HG03196 (cell line): ENCODE measurements around the gene CNPY1.
"Not testable (repeated sequence)": the region's sequence is repeated elsewhere in the genome, so short reads cannot be mapped to it uniquely, and the experiment has no call there.

Experiments
- ATAC-seq: cut with Tn5 transposase; IDR thresholded peaks from one replicate; pipeline ENCODE4 v1.9.1; 2021; ENCODE audit not compliant: unreplicated experiment

CNPY1 gene

DNA sequence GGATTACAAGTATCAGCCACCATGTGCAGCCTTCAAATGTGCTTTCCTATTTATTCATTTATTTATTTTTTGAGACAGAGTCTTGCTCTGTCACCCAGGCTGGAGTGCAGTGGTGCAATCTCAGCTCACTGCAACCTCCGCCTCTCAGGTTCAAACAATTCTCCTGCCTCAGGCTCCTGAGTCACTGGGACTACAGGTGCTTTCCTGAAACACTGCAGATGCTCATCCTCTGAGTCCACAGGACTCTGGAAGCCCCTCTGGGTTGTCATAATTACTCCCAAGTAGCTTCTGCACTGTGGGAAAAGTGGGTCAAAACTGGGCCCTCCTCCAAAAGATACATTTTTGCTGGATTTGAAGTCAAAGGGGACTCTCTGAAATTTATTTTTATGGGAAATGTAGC is at the start of gene CNPY1:
TSS of gene CNPY1 (minus strand) at position 111 of the 400 bp plus-strand sequence. CDS start 630 bp downstream, outside the sequence.
- not testable (repeated sequence) for ATAC-seq

DNA sequence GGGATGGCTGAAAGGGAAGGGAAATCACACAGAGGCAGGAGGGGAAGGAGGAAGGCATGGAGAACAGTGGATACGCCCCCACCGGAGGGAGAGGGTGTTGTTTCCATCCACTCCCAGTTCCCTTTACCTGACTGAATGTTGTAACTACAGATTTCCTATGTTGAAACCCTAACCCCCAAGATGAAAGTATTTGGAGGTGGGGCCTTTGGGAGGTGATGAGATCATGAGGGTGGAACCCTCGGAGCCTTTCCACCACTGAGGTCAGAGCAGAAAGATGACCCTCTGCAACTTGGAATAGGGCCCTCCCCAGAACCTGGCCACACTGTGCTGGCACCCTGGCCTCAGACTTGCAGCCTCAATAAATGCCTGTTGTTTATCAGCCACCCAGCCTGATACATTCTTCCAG is 48.6 kb upstream of the CNPY1 start:
- no peak for ATAC-seq

DNA sequence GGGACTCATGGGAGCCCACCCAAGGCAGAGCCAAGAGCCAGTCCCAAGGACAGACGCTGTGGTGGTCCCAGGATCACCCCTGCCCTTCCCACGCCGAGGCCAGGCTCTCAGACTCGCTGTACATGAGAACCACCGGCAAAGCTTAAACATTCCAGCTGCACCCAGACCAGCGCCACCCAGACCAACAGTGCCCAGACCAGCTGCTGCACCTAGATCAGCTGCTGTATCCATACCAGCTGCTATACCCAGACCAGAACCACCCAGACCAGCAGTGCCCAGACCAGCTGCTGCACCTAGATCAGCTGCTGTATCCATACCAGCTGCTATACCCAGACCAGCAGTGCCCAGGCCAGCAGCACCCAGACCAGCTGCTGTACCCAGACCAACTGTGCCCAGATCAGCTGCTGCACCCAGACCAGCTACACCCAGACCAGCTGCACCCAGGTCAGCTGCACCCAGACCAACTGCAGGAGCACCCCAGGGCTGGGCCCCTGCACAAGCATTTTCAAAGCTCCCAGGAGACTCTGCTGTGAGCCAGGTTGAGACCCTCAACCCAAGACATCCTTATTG is 47.9 kb upstream of the CNPY1 start:
- no peak for ATAC-seq

DNA sequence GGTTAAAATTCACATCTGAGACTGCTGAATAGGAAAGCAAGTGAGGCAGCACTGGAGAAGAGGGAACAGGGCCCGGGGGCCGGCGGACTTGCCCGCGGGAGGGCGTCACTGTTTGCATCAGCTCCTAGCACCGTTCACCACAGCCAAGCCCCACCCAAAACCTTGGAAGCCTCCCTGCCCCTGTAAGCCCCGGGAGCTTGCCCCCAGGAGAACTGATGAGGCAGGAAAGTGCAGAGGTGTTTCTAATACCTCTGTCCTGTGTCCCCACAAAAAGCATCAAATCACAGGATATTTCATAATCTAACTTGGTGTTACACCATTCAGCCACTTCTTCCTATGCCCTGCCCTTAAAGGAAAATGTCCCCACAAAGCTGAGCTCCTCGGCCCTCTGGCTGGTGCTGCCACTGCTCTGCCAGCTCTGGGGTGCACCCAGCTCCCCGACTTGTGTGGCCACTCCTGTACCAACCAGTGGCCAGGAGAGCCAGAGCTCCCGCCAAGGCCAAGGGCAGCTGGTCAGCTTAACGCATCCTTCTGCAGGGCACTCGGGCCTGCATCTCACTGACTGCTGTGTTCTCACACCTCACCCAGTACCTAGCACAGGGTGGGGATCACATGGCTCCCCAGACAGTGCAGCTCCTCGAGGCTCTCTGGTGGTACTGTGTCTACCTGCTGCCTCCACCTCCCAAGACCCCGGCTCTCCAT is 47.3 kb upstream of the CNPY1 start:
- ATAC-seq = no peak

DNA sequence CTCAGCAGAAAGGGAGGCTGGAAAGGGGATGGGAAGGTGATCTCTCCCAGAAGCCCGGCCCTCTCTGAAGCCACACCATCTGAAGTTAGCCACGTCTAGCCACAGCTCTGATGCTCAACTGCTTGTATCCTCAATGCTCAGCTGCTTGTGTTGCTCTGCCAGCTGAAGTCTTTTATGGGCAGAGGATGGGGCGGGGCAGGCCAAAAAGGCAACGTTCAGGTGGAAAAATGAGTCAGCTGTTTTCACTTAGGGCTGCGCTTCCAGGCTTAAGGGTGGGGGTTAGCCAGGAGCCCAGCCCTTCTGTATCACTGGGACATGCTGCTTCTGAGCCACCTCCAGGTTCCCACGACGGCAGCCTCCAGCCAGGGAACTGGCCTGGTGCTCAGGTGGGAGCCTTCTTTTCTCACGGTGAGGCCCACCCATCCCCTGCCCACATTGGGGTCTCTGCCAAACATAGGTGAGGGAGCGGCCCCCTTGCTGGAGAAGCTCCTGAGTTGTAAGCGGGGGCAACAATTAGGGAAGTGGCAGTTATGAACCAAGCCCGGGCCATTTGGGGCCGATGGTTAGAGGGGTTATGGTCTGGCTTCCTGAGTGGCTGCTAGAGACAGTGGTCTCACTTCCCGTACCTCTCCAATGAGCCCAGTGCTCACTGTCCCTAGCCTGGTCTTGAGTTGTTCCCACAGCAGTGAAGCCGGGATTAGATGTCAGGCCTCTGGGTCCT is 44.9 kb upstream of the CNPY1 start:
- ATAC-seq = no peak

DNA sequence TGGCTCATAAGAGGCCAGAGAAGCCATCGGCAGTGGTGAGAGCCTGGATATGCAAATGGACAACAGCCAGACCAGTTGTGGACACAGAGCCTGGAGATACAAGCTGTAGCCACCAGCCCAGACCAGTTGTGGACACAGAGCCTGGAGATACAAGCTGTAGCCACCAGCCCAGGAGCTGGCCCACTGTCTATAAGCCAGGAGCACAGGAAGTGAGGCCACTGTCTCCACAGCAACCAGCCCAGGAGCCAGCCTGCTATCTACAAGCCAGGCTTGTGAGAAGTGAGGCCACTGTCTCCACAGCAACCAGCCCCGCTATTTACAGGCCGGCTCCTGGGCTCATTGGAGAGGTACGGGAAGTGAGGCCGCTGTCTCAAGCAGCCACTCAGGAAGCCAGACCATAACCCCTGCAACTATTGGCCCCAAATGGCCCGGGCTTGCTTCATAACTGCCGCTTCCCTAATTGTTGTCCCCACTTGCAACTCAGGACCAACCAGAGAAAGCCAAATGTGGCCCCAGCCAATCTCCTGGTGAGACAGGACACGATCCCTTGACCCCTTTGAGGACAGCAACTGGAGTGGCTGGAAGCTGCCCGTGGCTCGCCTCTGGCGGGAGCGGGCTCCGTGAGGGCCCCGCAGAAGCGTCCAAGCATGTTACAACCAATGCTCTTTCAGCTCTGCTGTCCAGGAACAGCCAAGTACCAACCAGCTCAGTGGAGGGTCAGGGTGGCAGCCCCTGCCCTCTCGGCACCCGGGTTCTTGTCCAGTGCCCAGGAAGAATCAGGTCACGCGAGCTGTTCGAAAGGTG is 44.1 kb upstream of the CNPY1 start:
- no peak for ATAC-seq

DNA sequence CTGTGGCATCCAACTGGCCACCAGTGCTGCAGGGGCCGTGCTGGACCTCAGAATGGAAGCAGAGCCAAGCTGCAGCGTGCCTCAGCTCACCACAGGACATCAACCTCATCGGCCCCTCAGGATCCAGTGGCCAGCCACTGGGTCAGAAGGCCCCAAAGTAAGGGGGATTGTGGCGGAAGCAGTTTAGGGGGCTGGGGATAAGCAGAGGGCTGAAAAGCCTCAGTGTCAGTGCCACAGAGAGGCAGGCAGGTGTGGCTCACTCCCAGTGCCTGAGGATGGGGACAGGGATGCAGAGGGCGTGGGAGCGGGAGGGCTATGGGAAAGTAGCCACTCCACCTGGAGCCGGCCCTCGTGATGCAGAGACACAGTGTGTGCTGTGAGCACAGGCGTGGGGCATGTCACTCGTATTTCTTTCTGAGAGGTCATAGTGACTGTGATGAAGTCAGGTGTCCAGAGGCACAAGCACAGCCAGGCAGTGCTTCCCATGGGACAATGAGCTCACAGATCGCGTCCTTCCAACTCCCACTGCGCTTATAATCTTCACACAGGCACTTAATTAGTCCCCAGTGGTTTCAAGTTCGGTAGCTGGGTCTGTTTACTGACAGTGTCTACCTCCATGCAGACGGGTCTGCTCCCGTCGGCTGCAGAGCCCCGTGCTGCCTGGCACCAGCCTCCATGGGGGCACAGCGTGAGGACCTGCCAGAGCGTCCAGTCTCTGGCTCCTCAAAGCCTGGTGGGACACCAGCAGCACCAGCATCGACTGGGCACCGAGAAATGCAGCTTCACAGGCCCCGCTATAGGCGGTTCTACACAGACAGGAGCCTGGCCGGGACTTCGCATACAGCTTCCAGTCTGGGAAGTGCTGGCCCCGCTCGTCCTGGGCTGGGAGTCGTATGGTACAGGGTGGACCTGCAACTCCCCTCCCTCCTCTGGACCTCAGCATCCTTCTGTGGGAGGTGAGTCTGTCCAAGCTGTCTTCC is 42.9 kb upstream of the CNPY1 start:
- no peak for ATAC-seq

DNA sequence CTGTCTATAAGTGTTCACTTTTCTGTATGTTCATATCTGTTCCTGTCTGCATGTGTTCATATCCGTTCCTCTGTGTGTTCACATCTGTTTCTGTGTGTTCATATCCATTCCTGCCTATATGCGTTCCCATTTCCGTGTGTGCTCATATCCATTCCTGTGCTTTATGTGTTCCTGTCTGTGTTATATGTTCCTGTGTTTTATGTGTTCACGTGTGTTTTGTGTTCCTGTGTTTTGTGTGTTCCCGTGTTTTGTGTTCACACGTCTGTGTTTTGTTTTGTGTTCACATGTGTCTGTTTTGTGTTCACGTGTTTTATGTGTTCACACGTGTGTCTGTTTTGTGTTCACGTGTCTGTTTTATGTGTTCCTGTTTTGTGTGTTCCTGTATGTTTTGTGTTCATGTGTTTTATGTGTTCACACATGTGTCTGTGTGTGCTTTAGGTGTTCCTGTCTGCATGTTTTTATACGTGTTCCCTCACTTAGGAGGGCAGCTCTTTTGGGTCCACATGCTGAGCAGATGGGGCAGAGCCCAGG is 42.2 kb upstream of the CNPY1 start:
- no peak for ATAC-seq

DNA sequence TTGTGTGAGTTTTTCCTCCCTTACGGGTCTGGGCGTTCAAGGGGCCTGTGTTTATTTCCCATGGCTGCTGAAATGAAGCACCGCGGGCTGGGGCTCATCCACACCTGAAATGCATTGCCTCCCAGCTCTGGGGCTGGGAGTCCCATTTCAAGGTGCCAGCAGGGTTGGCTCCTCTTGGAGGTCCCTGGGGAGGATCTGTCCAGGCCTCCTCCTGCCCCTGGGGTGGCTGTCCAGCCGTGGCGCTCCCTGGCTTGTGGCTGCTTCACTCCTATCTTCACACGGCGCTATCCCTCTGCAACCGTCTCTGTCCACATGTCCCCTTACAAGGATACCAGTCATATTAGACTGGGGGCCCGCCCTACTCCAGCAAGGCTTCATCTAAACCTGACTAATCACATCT is 41.1 kb upstream of the CNPY1 start:
- no peak for ATAC-seq

DNA sequence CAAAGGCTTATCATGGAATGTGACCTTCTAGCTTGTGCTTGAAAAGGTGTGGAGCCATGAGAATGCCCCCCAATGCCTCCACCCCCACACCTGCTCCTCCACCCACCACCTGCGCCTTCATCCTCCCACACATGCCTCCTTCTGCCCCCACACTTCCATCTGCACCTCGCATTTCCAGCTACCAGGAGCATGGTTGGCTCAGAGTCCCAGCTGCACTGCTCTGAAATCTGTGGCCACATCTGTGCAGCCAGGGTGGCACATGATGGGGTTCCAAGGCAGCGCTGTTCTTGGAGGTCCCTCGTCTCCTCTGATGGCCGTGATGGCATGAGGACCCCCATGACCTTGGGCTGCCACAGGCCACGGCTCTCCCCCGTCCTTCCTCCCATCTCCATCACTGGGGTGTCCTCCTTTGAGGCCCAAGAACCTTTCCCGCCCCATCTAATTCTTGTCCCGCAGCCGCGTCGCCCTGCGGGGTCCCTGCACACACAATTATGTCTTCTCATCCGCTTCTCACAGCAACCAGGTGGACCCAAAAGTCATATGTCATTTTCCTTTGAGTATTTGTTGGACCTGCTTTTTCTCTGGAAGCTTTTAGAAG is 40.6 kb upstream of the CNPY1 start:
- ATAC-seq = no peak

DNA sequence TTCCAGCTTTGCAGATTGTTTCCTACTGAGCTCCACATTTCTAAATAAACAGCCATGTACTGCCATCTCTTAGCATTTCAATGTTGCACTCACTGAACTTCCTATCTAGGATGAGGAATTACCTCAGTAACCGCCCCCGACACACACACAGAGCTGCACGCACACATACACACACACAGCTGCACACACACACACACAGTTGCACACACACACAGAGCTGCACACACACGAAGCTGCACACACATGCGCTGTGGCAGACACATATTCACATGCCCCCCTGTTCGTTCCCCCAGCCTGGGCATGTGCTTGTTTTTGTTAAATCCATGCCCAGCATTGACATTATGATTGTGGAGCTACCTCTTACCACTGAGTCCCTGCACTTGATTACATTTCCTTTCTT is 39.6 kb upstream of the CNPY1 start:
- ATAC-seq = no peak

DNA sequence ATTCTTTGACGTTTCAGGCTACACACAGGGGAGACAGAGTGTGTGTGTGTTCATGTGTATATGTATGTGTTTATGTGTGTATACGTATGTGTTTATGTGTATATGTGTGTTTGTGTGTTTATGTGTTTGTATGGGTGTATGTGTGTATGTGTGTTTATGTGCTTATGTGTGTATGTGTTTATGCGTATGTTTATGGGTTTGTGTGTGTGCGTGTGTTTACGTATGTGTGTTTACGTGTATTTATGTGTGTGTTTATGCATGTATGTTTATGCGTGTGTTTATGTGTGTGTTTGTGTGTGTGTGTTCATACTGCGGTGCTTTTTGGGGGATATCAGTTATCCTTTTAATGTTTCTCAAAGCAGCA is 39.2 kb upstream of the CNPY1 start:
- ATAC-seq = no peak

DNA sequence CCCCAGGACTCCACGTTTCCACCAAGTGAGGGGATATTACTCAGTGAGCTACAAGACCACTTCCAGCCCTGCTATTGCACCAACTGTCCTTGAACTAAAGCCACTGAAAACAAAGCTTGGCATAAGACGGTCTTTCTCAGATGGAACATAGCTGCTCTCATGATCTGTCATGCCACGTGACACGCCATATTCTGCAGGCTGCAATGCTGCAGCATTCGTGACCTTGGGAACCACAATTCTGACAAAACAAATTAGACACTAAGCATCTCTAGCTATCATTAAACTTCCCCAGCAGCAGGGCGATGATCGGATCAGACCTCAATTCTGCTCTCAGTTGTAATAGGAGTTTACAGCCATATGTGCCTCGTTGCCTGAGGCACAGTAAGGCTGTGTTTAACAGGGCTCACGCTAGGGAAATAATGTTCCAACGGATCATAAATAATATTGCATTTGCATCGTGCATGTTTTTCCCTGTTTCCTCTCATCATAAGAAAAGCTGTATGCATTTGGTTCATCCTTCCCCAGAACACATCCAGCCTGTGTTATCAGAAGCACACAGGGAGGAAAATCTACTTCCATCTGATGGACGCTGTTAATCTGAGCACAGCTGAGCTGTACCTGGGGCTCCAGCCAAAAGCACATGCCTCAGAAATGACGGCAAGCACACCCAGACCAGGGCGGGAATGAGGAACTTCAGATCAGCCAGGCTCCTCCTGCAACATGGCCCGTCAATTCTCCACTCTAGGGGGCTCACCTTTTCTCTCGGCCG is 38.6 kb upstream of the CNPY1 start:
- ATAC-seq = no peak

DNA sequence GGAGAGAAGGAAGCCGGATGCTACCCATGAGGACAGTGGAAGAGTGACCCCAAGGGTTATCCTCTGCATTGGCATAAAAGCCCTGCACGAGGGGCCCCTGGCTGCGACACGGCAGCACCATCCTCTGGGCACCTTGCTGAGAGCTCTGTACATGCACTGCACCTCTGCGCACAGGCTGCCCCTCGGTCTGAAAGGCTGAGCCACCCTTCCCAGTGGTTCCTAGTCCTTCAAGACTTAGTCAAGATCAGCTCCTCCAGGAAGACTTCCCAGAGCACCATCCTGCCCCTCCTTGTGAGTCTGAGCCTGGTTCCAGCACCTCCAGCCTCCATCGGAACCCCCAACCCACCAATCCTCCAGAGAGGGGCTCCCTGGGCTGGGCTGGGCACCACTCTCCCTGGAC is 37.9 kb upstream of the CNPY1 start:
- ATAC-seq = no peak

DNA sequence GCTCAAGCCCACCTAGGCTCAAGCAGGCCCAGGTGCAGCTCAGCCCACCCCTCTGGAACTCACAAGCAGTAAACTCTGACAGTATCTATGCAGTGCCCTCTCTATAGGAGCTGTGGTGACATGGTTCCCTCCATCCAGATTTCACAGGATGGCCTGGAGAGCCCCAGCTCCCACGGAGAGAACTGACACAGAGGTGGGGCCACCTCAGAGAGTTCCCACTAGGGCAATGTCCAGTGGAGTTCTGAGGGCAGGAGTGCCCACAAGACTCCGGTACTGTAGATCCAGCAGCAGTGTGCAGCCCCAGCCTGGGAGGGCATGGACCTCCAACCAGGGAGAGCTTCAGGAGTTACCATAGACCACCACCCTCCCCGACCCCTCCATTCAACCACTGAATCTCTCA is 37.3 kb upstream of the CNPY1 start:
- no peak for ATAC-seq

DNA sequence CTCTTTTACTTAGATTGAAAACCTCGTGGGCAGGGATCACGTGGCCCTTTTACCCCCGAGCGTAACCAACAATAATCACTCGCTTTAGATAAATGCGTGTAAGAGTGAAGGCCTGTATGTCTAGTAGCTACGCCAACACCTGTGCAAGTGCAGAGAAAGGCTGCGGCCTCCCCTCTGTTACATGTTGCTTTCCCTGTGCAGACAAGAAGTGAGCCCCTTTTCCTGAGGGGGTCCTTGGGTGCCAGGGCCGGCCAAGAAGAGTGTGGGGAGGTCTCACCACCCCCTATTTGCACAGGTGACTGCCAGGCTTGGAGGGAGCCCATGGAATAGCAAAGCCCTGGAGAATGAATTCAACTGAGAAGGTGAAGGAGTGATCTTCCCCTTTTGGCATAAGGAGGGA is 35.6 kb upstream of the CNPY1 start:
- no peak for ATAC-seq

DNA sequence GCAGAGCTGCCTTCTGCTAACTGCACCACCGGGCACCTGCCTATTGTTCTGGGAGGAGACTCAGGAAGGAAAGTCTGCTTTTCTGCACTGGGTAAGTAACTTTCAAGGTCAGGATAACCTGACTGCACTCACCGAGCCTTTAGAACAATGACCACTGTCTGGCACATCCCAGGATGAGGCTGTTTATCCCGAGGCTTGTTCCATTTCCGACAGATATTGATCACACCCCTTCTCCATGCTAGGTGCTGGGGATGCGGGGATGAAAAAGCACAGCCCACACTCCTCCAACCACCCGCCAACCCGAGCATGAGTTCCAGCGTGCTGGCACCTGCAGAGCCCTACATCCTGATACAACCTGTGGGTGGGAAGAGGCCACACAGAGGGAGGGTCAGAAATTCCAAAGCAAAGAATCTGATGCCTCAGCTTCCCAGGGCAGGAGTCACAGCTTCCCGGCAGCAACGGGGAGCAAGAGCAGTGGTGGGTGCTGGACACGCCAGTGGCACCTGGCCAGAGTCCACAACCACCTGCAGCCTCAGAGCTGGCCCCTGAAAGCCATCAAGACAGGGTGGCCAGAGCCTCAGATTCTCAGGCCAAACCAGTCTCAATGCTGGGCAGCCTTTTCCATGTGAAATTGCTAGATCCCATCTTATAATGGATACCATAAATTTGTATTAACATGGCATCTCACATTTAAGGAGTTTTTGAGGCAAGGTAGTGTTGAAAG is 34.9 kb upstream of the CNPY1 start:
- no peak for ATAC-seq

DNA sequence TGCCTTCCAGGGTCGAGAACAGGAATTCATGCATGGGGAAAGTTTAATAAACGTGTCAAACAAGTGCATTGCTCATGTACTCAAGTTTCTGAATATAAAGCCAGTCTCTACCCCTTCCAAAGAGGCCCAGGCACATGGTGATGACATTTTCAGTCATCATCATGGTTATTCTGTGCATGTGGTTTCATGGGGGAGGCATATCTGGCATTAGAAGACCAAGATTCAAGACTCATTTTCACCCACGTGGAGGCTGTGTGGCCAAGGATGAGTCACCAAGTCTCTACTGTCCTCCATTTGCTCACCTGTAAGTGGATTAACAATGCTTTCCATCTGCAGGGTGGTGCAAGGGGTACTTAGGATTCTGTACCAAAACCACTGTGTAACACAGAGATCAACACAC is 34.0 kb upstream of the CNPY1 start:
- no peak for ATAC-seq
